Measurements from ENCODE around the gene NMNAT3.

- TF ChIP-seq CTCF (IDR thresholded peaks at IDR 0.05) (no peak), EP300 (IDR thresholded peaks at IDR 0.05) (no peak)
Measured at GRCh38 chr3:139558351-139559266, 119.2 kb downstream of the NMNAT3 start.
